ENCODE data around the gene SLC24A4. TPM values are rescaled to one million over a fixed set of nuclear protein-coding genes. Genes with fewer than 3 reads are reported as not detected.

The SLC24A4 gene
- total and polyA plus RNA-seq, 2 donors (not counting 3 experiments of a cell fraction or from before 2014, with no cell fraction given) = 0.07 to 0.08 TPM

DNA sequence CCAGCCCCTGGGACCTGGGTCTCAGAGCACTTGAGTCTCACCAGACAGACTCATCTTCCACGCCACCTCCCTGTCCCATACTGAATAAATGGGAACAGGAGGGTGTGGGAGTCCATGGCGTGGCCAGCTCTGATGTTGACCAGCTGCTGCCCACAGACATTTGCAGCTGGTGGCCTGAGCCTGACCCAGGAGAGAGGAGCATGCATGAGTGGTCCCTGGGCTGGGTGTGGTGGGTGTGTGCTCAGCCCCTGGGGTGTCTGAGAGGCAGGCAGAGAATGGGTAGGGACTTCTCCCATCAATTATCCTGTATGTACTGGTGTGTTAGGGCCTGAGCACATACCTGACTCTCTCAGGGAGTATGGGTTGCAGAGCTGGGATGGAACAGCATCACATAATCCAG, 49.3 kb downstream of the SLC24A4 start:
- H3K4me2 ChIP-seq (ENCODE audit: insufficient read depth, low read length) = no peak overlapping the region
- no peaks in the 10 kb centered on the region for H3K79me2 ChIP-seq (ENCODE audit: control insufficient read depth, insufficient read depth, low read length)
- H3K27me3 ChIP-seq (ENCODE audit: control insufficient read depth in 2 of 2, insufficient read depth in 2 of 2, low read length in 2 of 2) = no peaks in the 10 kb centered on the region
- intact Hi-C loops (cut with micrococcal nuclease) (no loop called here), dilution Hi-C loops (cut with MboI; ENCODE audit: extremely low pct_ligation_motif_present, low sequenced_read_pairs) (loop anchor here (25.0 kb wide), 1 partner anchor 315 kb away; no protein-coding TSS in a partner anchor)
- H3K9ac ChIP-seq (replicated peaks; ENCODE audit: extremely low read depth, insufficient read depth, low read length) = no peak overlapping the region
- no peaks in the 10 kb centered on the region for H4K20me1 ChIP-seq (replicated peaks; ENCODE audit: control insufficient read depth, extremely low read depth, insufficient read depth, low read length)
- H3K9me3 ChIP-seq (replicated peaks; ENCODE audit: control insufficient read depth, insufficient read depth, low read length) = no peaks in the 10 kb centered on the region
- ChIA-PET POLR2A (no interaction called here), CTCF (no interaction called here)
- no peak overlapping the region for H3K27ac ChIP-seq (ENCODE audit: insufficient read depth, low read depth, low read length)
- FAIRE-seq (no peak), DNase-seq (ENCODE audit: low read depth, low spot score) (no peak)
- TF ChIP-seq GATA2 (IDR thresholded peaks at IDR 0.05; ENCODE audit: insufficient read depth, insufficient read length, low read depth, low read length) (no peak), POLR2AphosphoS5 (IDR thresholded peaks at IDR 0.05; ENCODE audit: insufficient read depth, low read depth, low read length) (no peak), POLR2A (IDR thresholded peaks at IDR 0.05; ENCODE audit: low read depth, low read length) (no peak), FOS (IDR thresholded peaks at IDR 0.05; ENCODE audit: borderline replicate concordance, insufficient read depth, low read length) (no peak), EZH2 (IDR thresholded peaks at IDR 0.05; ENCODE audit: borderline replicate concordance, low read depth, low read length, severe bottlenecking) (no peak)
- TF ChIP-seq, protein P1, sequence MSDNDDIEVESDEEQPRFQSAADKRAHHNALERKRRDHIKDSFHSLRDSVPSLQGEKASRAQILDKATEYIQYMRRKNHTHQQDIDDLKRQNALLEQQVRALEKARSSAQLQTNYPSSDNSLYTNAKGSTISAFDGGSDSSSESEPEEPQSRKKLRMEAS (IDR thresholded peaks at IDR 0.05; ENCODE audit: insufficient read depth, insufficient read length) = no peak
- TF ChIP-seq, protein P2, sequence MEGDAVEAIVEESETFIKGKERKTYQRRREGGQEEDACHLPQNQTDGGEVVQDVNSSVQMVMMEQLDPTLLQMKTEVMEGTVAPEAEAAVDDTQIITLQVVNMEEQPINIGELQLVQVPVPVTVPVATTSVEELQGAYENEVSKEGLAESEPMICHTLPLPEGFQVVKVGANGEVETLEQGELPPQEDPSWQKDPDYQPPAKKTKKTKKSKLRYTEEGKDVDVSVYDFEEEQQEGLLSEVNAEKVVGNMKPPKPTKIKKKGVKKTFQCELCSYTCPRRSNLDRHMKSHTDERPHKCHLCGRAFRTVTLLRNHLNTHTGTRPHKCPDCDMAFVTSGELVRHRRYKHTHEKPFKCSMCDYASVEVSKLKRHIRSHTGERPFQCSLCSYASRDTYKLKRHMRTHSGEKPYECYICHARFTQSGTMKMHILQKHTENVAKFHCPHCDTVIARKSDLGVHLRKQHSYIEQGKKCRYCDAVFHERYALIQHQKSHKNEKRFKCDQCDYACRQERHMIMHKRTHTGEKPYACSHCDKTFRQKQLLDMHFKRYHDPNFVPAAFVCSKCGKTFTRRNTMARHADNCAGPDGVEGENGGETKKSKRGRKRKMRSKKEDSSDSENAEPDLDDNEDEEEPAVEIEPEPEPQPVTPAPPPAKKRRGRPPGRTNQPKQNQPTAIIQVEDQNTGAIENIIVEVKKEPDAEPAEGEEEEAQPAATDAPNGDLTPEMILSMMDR (IDR thresholded peaks at IDR 0.05; ENCODE audit: extremely low read depth in 1 of 2, insufficient read depth in 1 of 2, low read depth in 1 of 2, low read length in 2 of 2) = no peak
- no peaks in the 10 kb centered on the region for H3K4me1 ChIP-seq (ENCODE audit: control insufficient read depth, extremely low read depth, insufficient read depth, low read length)
- BruUV-seq (replicated peaks) = no TSS peak
- H3K4me3 ChIP-seq (replicated peaks in 1 of 3; ENCODE audit: insufficient read depth in 1 of 3, low read depth in 1 of 3, low read length in 3 of 3) = no peak overlapping the region
- no peaks in the 10 kb centered on the region for H3K36me3 ChIP-seq (ENCODE audit: control insufficient read depth in 2 of 2, extremely low read depth in 1 of 2, insufficient read depth in 2 of 2, low read length in 2 of 2)
- H3K9me1 ChIP-seq (replicated peaks; ENCODE audit: control insufficient read depth, extremely low read depth, insufficient read depth, low read length) = no peaks in the 10 kb centered on the region
- no peak overlapping the region for H2AFZ ChIP-seq (ENCODE audit: low read depth, low read length)

Measured in endothelial cell of umbilical vein (primary cell).